ENCODE results near the gene SLC6A13.

GRCh38 chr12:257521-258321 is 4.9 kb downstream of the SLC6A13 start:
- no peak for TF ChIP-seq CTCF (IDR thresholded peaks at IDR 0.05 in 4 of 5, conservative IDR thresholded peaks at IDR 0.05 in 1 of 5)
- no peak for TF ChIP-seq POLR2A (IDR thresholded peaks at IDR 0.05)
